Mammary epithelial cell (primary cell): ENCODE data around the gene LOX.

ENCODE experiments used
- EZH2 ChIP-seq: IDR thresholded peaks from 2 replicates; pipeline ENCODE4 v1.6.1; 2012; ENCODE audit warnings: low read length, inconsistent platforms, borderline replicate concordance
- TF ChIP-seq, protein P1 (sequence below), 2 donors: IDR thresholded peaks in 1 of 2; conservative IDR thresholded peaks in 1 of 2; 2 replicates each; pipeline ENCODE4 v1.5.1; 2011 to 2012; ENCODE audit warnings: inconsistent platforms in 2 of 2, low read length in 2 of 2, mild to moderate bottlenecking in 2 of 2, control low read depth in 1 of 2, low read depth in 1 of 2; ENCODE audit not compliant: insufficient read depth in 1 of 2; ENCODE audit errors: extremely low read depth in 1 of 2

DNA sequence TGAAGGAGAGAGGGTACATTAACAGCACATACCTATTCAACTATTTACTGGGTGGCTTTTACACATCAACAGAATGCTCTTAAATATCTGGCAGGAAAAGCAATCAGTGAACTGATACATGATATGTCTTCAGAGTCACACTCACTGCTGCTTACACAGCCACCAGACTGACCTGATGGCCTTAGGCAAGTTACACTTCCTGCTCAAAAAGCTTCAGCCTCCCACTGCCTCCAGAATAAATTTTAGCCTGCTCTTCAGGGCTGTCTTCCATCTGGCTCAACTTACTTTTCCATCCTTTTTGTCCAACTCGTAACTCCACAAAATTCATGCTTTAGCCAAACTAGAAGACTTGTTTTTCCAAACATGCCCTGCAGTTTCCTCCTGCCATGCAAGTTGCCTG, 10.7 kb downstream of the LOX start:
- TF ChIP-seq, protein P1, sequence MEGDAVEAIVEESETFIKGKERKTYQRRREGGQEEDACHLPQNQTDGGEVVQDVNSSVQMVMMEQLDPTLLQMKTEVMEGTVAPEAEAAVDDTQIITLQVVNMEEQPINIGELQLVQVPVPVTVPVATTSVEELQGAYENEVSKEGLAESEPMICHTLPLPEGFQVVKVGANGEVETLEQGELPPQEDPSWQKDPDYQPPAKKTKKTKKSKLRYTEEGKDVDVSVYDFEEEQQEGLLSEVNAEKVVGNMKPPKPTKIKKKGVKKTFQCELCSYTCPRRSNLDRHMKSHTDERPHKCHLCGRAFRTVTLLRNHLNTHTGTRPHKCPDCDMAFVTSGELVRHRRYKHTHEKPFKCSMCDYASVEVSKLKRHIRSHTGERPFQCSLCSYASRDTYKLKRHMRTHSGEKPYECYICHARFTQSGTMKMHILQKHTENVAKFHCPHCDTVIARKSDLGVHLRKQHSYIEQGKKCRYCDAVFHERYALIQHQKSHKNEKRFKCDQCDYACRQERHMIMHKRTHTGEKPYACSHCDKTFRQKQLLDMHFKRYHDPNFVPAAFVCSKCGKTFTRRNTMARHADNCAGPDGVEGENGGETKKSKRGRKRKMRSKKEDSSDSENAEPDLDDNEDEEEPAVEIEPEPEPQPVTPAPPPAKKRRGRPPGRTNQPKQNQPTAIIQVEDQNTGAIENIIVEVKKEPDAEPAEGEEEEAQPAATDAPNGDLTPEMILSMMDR (conservative IDR thresholded peaks at IDR 0.05 in 1 of 2, IDR thresholded peaks at IDR 0.05 in 1 of 2; ENCODE audit: extremely low read depth in 1 of 2, insufficient read depth in 1 of 2, low read depth in 1 of 2, low read length in 2 of 2): no peak
- no peak for TF ChIP-seq EZH2
